ENCODE data around the gene AKR1C2. TPM values are rescaled to one million over a fixed set of nuclear protein-coding genes. Genes with fewer than 3 reads are reported as not detected.
"Not testable (repeated sequence)": the region's sequence is repeated elsewhere in the genome, so short reads cannot be mapped to it uniquely, and the experiment has no call there.

Gene AKR1C2
- total RNA-seq, 1 donor: 5.2 TPM

- H3K4me3 ChIP-seq (ENCODE audit: low read depth, low read length): no peak overlapping the region
- TF ChIP-seq CTCF (IDR thresholded peaks at IDR 0.05; ENCODE audit: insufficient read depth, low read depth, low read length): no peak
- DNase-seq (ENCODE audit: low read depth): no peak
These were observed 31.7 kb upstream of the AKR1C2 start for GRCh38 chr10:5035356-5035755.

- no peak for TF ChIP-seq CTCF (IDR thresholded peaks at IDR 0.05; ENCODE audit: insufficient read depth, low read depth, low read length)
- DNase-seq (ENCODE audit: low read depth): no peak
- no peak overlapping the region for H3K4me3 ChIP-seq (ENCODE audit: low read depth, low read length)
These were observed 30.9 kb upstream of the AKR1C2 start for GRCh38 chr10:5034588-5034987.

GRCh38 chr10:5033061-5033778, 29.6 kb upstream of the AKR1C2 start:
- H3K4me3 ChIP-seq (ENCODE audit: low read depth, low read length): no peak overlapping the region
- DNase-seq (ENCODE audit: low read depth): peak; percentile 66
- no peak for TF ChIP-seq CTCF (IDR thresholded peaks at IDR 0.05; ENCODE audit: insufficient read depth, low read depth, low read length)

- not testable (repeated sequence) for H3K4me3 ChIP-seq (ENCODE audit: low read depth, low read length); DNase-seq (ENCODE audit: low read depth)
These were observed 28.8 kb upstream of the AKR1C2 start for GRCh38 chr10:5032444-5032843.

- DNase-seq (ENCODE audit: low read depth); H3K4me3 ChIP-seq (ENCODE audit: low read depth, low read length): not testable (repeated sequence)
These were observed 27.9 kb upstream of the AKR1C2 start for GRCh38 chr10:5031588-5031987.

- TF ChIP-seq CTCF (IDR thresholded peaks at IDR 0.05; ENCODE audit: insufficient read depth, low read depth, low read length): no peak
- no peak for DNase-seq (ENCODE audit: low read depth)
- no peak overlapping the region for H3K4me3 ChIP-seq (ENCODE audit: low read depth, low read length)
These were observed 27.3 kb upstream of the AKR1C2 start for GRCh38 chr10:5030989-5031388.

- DNase-seq (ENCODE audit: low read depth); H3K4me3 ChIP-seq (ENCODE audit: low read depth, low read length): not testable (repeated sequence)
These were observed 21.8 kb upstream of the AKR1C2 start for GRCh38 chr10:5025461-5025881.

GRCh38 chr10:5023177-5023805, 19.6 kb upstream of the AKR1C2 start:
- no peak overlapping the region for H3K4me3 ChIP-seq (ENCODE audit: low read depth, low read length)
- no peak for TF ChIP-seq CTCF (IDR thresholded peaks at IDR 0.05; ENCODE audit: insufficient read depth, low read depth, low read length)
- DNase-seq (ENCODE audit: low read depth): no peak

- H3K4me3 ChIP-seq (ENCODE audit: low read depth, low read length); DNase-seq (ENCODE audit: low read depth): not testable (repeated sequence)
These were observed 18.1 kb upstream of the AKR1C2 start for GRCh38 chr10:5021624-5022290.

GRCh38 chr10:5019770-5020612, 16.3 kb upstream of the AKR1C2 start:
- H3K4me3 ChIP-seq (ENCODE audit: low read depth, low read length); DNase-seq (ENCODE audit: low read depth): not testable (repeated sequence)

Measured in fibroblast of villous mesenchyme (primary cell).